Stomach (tissue), 9 donors: Measurements from ENCODE around the gene PCDH9. TPM values are rescaled to one million over a fixed set of nuclear protein-coding genes. Genes with fewer than 3 reads are reported as not detected.
"Not testable (repeated sequence)": the region's sequence is repeated elsewhere in the genome, so short reads cannot be mapped to it uniquely, and the experiment has no call there.

Source experiments
- DNase-seq, 2 donors: peaks; one replicate each; pipeline versions ENCODE4 v3.0.0 to v3.0.0-alpha.2; 2013 to 2019
- H3K27ac ChIP-seq, 5 donors: fragments of 200-600 bp in 4 of 5; sonication (generic) in 4 of 5; one replicate each; pipeline ENCODE4 v1.5.1; 2013 to 2019; ENCODE audit warnings: mild to moderate bottlenecking in 1 of 5, moderate library complexity in 1 of 5
- H3K27me3 ChIP-seq, 3 donors: fragments of 200-600 bp; sonication (generic); one replicate each; pipeline ENCODE4 v1.5.1; 2017 to 2019; ENCODE audit warnings: mixed run types in 1 of 3
- H3K36me3 ChIP-seq, 4 donors: fragments of 200-600 bp; sonication (generic); 1 replicate in 3 of 4; 2 replicates in 1 of 4; pipeline ENCODE4 v1.5.1; 2016 to 2019
- H3K4me1 ChIP-seq, 4 donors: fragments of 200-600 bp; sonication (generic); one replicate each; pipeline ENCODE4 v1.5.1; 2016 to 2019
- H3K4me3 ChIP-seq, 4 donors: fragments of 200-600 bp; sonication (generic) in 3 of 4; one replicate each; pipeline ENCODE4 v1.5.1; 2016 to 2019; ENCODE audit warnings: mild to moderate bottlenecking in 1 of 4
- H3K9me3 ChIP-seq, 4 donors: fragments of 200-600 bp; sonication (generic); one replicate each; pipeline ENCODE4 v1.5.1; 2016 to 2019
- CTCF ChIP-seq, 7 experiments: fragments of 450-650 bp in 4 of 7; fragments of 200-600 bp in 3 of 7; sonication (generic) in 3 of 7; IDR thresholded peaks; one replicate each; pipeline ENCODE4 v1.5.1; 2016 to 2019; ENCODE audit warnings: antibody characterized with exemption in 7 of 7, control low read depth in 2 of 7, mild to moderate bottlenecking in 1 of 7
- EP300 ChIP-seq: sonication (generic); formaldehyde crosslinking; IDR thresholded peaks from one replicate; pipeline ENCODE4 v1.6.1; 2017; ENCODE audit warnings: antibody characterized with exemption
- POLR2A ChIP-seq, 4 donors: fragments of 450-650 bp; IDR thresholded peaks; one replicate each; pipeline ENCODE4 v1.6.1; 2016; ENCODE audit warnings: antibody characterized with exemption in 4 of 4, control low read depth in 2 of 4, mild to moderate bottlenecking in 1 of 4, moderate library complexity in 1 of 4
- POLR2AphosphoS5 ChIP-seq, 3 donors: sonication (generic); formaldehyde crosslinking; IDR thresholded peaks; one replicate each; pipeline ENCODE4 v1.6.1; 2016; ENCODE audit warnings: antibody characterized with exemption in 3 of 3
- WGBS, 5 donors: extraction: QIAGEN DNeasy Blood & Tissue Kit in 3 of 5; methylation state at CpG; one replicate each; pipeline versions ENCODE4 v1.1.5 to v1.1.7; 2013 to 2018; 5-methylcytosine and 5-hydroxymethylcytosine counted together
- intact Hi-C: fragments of 100-400 bp; cut with DNase I; formaldehyde crosslinking; loops from one replicate; pipeline ENCODE4 v1.15.1; 2023; ENCODE audit warnings: low total_unique reads
- polyA plus RNA-seq, 3 donors: library from polyadenylated mRNA; stranded (reverse); fragments of 200-250 nt; gene quantifications; one replicate each; pipeline ENCODE4 v1.2.3, GENCODE V29; 2013
- total RNA-seq, 5 donors: library from RNA; depleted of rRNA; stranded (reverse); fragments of >200 nt; gene quantifications; one replicate each; pipeline versions ENCODE4 v1.1.0 to v1.2.3, GENCODE V29; 2014 to 2016
- donor health status: healthy with polysubstance abuse.
- donor health status: Bipolar disorder and iron deficiency.
- donor health status: healthy.

PCDH9 gene
- total and polyA plus RNA-seq, 8 donors = 0.40 to 36.2 (median 3.7) TPM

DNA sequence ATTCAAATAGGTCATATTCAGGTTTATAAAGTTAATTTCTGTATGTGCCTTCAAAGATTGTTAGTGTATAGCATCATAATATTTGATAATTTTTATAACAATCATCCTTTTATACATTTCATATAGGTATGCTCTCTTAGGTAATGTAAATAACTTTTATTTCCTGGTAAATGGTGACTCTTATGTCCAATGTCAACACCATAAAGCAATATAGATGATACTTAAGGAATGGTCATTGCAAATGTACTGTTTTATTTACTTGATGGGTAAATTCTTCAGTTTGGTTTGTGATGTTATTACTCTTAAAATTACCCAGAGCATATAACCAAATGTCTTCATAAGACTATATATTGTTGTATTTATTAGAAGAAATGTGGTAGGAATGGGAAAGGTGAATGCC, 928.7 kb downstream of the PCDH9 start:
- no peak for TF ChIP-seq POLR2AphosphoS5 (IDR thresholded peaks at IDR 0.05)
- Histone ChIP-seq H3K9me3 (peaks cover 0 to 13% (median 2%) of the 10 kb centered on the region in 4 donors), H3K27me3 (no peaks in the 10 kb centered on the region), H3K4me3 (no peak overlapping the region), H3K36me3 (no peaks in the 10 kb centered on the region), H3K27ac (no peak overlapping the region), H3K4me1 (no peaks in the 10 kb centered on the region)
- DNase-seq = no peak
- intact Hi-C loops = no loop called here

- DNase-seq = no peak
- Histone ChIP-seq H3K9me3 (peaks cover 0 to 14% (median 2%) of the 10 kb centered on the region in 4 donors), H3K4me3 (no peak overlapping the region), H3K4me1 (no peaks in the 10 kb centered on the region), H3K27me3 (no peaks in the 10 kb centered on the region), H3K27ac (no peak overlapping the region), H3K36me3 (no peaks in the 10 kb centered on the region)
- TF ChIP-seq CTCF (IDR thresholded peaks at IDR 0.05) (no peak), POLR2AphosphoS5 (IDR thresholded peaks at IDR 0.05) (no peak), POLR2A (IDR thresholded peaks at IDR 0.05) (no peak), EP300 (no peak)
- intact Hi-C loops = no loop called here
- 67 to 86% (median 80%) methylated on average over 1 of the region's 1 CpG for whole genome bisulfite sequencing, 5 donors
These were observed 929.1 kb downstream of the PCDH9 start for GRCh38 chr13:66301006-66301405.

GRCh38 chr13:66296875-66297274, 933.3 kb downstream of the PCDH9 start:
- DNase-seq = no peak
- Histone ChIP-seq H3K4me3 (no peak overlapping the region), H3K4me1 (no peaks in the 10 kb centered on the region), H3K9me3 (peaks cover 0 to 22% (median 2%) of the 10 kb centered on the region in 4 donors), H3K27ac (no peak overlapping the region), H3K27me3 (no peaks in the 10 kb centered on the region), H3K36me3 (no peaks in the 10 kb centered on the region)
- intact Hi-C loops = no loop called here
- TF ChIP-seq CTCF (IDR thresholded peaks at IDR 0.05) (no peak), POLR2A (IDR thresholded peaks at IDR 0.05) (no peak), EP300 (no peak), POLR2AphosphoS5 (IDR thresholded peaks at IDR 0.05) (no peak)
- WGBS, 5 donors = 74 to 92% (median 82%) methylated on average over 1 of the region's 1 CpG

GRCh38 chr13:66296328-66296727, 933.8 kb downstream of the PCDH9 start:
- no peaks in the 10 kb centered on the region for H3K36me3 ChIP-seq
- H3K4me1 ChIP-seq = no peaks in the 10 kb centered on the region
- intact Hi-C loops = no loop called here
- H3K4me3 ChIP-seq = no peak overlapping the region
- peaks cover 0 to 22% (median 2%) of the 10 kb centered on the region in 4 donors for H3K9me3 ChIP-seq
- H3K27me3 ChIP-seq = no peaks in the 10 kb centered on the region
- TF ChIP-seq POLR2A (IDR thresholded peaks at IDR 0.05) = no peak
- TF ChIP-seq POLR2AphosphoS5 (IDR thresholded peaks at IDR 0.05) = no peak
- no peak for TF ChIP-seq CTCF (IDR thresholded peaks at IDR 0.05)
- no peak for TF ChIP-seq EP300
- H3K27ac ChIP-seq = no peak overlapping the region
- no peak for DNase-seq

DNA sequence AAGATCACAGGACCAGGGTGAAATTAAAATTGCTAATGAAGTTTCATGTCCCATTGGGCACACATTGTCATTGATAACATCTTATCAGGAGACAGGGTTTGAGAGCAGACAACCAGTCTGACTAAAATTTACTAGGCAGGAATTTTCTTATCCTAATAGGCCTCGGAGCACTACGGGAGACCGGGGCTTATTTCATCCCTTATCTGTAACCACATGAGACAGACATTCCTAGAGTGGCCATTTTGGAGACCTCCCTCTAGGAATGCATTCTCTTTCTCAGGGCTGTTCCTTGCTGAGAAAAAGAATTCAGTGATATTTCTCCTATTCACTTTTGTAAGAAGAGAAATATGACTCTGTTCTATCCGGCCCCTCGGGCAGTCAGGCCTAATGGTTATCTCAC, 943.3 kb downstream of the PCDH9 start:
- H3K9me3 ChIP-seq = peaks cover 0 to 35% (median 24%) of the 10 kb centered on the region in 4 donors
- H3K27me3 ChIP-seq, intact Hi-C loops, H3K4me1 ChIP-seq, DNase-seq, H3K27ac ChIP-seq, H3K4me3 ChIP-seq, H3K36me3 ChIP-seq: not testable (repeated sequence)
- 92 to 98% (median 96%) methylated on average over 5 of the region's 5 CpGs for WGBS, 5 donors
